PC-9 (cell line): ENCODE measurements around the gene ZFHX3. TPM values are rescaled to one million over a fixed set of nuclear protein-coding genes. Genes with fewer than 3 reads are reported as not detected.

Experiments
- BruUV-seq: library from RNA; stranded (reverse); fragments of 400-500 nt; replicated peaks from 2 replicates; lab custom pipeline; 2021; lab: Mats Ljungman, UMichigan
- CTCF ChIA-PET: fragments of 300-600 bp; sonication (Branson Sonifier 250); formaldehyde crosslinking; loops from one replicate; lab custom pipeline; 2022; ENCODE audit warnings: antibody characterized with exemption; lab: Charles Lee
- POLR2A ChIA-PET: fragments of 300-600 bp; sonication (Branson Sonifier 250); formaldehyde crosslinking; loops from one replicate; lab custom pipeline; 2022; ENCODE audit warnings: antibody characterized with exemption; ENCODE audit not compliant: unreplicated experiment; lab: Charles Lee
- DNase-seq, 2 experiments: peaks; one replicate each; pipeline versions ENCODE4 v3.0.0 to v3.0.0-alpha.2; 2015 to 2022; ENCODE audit warnings: mixed read lengths in 1 of 2
- H2AFZ ChIP-seq: fragments of 200-600 bp; sonication (generic); 2 replicates; pipeline ENCODE4 v1.8.1; 2017; ENCODE audit warnings: antibody characterized with exemption
- H3F3A ChIP-seq: fragments of 200-600 bp; sonication (generic); 2 replicates; pipeline ENCODE4 v1.8.1; 2017; ENCODE audit warnings: antibody characterized with exemption, mild to moderate bottlenecking, low read depth; ENCODE audit not compliant: insufficient read depth
- H3K27ac ChIP-seq: fragments of 200-600 bp; sonication (generic); 2 replicates; pipeline ENCODE4 v1.6.1; 2016; ENCODE audit warnings: mixed run types
- H3K27me3 ChIP-seq: fragments of 200-600 bp; sonication (generic); 2 replicates; pipeline ENCODE4 v1.6.1; 2016; ENCODE audit warnings: low read depth, mixed run types; ENCODE audit not compliant: insufficient read depth
- H3K36me3 ChIP-seq: fragments of 200-600 bp; sonication (generic); 2 replicates; pipeline ENCODE4 v1.6.1; 2016; ENCODE audit warnings: low read depth, mixed run types
- H3K4me1 ChIP-seq: fragments of 200-600 bp; sonication (generic); replicated peaks from 2 replicates; pipeline ENCODE4 v1.6.1; 2016; ENCODE audit warnings: mixed run types; ENCODE audit not compliant: insufficient read depth
- H3K4me2 ChIP-seq: fragments of 200-600 bp; sonication (generic); 2 replicates; pipeline ENCODE4 v1.6.1; 2017; ENCODE audit warnings: mixed run types
- H3K4me3 ChIP-seq: fragments of 200-600 bp; sonication (generic); 2 replicates; pipeline ENCODE4 v1.6.1; 2016; ENCODE audit warnings: mixed run types
- H3K79me2 ChIP-seq: fragments of 200-600 bp; sonication (generic); 2 replicates; pipeline ENCODE4 v1.6.1; 2017; ENCODE audit warnings: low read depth, mixed run types
- H3K9me2 ChIP-seq: fragments of 200-600 bp; sonication (generic); 2 replicates; pipeline ENCODE4 v1.8.1; 2017; ENCODE audit warnings: mild to moderate bottlenecking; ENCODE audit not compliant: insufficient read depth
- H3K9me3 ChIP-seq: fragments of 200-600 bp; sonication (generic); 2 replicates; pipeline ENCODE4 v1.8.1; 2016; ENCODE audit warnings: low read depth; ENCODE audit not compliant: insufficient read depth
- H4K20me1 ChIP-seq: fragments of 200-600 bp; sonication (generic); 2 replicates; pipeline ENCODE4 v1.8.1; 2017; ENCODE audit not compliant: insufficient read depth
- CTCF ChIP-seq: fragments of 200-600 bp; sonication (generic); conservative IDR thresholded peaks from 2 replicates; pipeline ENCODE4 v1.6.1; 2017; ENCODE audit warnings: mixed run types, antibody characterized with exemption, mild to moderate bottlenecking, moderate library complexity
- EZH2 ChIP-seq: fragments of 200-600 bp; sonication (generic); IDR thresholded peaks from 2 replicates; pipeline ENCODE4 v1.8.0; 2017; ENCODE audit warnings: antibody characterized with exemption, low read depth
- intact Hi-C: fragments of 100-400 bp; cut with micrococcal nuclease; formaldehyde crosslinking; loops from one replicate; pipeline ENCODE4 v1.10.0; 2022; ENCODE audit not compliant: unreplicated experiment
- total RNA-seq: library from RNA; stranded (reverse); gene quantifications from 2 replicates; pipeline ENCODE4 v1.2.3, GENCODE V29; 2021

Gene ZFHX3
- total RNA-seq, 1 experiment from 2014 or later = 23.1 TPM

GRCh38 chr16:73053038-73053363 lies 5.1 kb upstream of the ZFHX3 start:
- Histone ChIP-seq H3K27ac (peak overlapping the region; percentile 86), H3F3A (peaks cover 52% of the 10 kb centered on the region), H4K20me1 (no peaks in the 10 kb centered on the region), H3K4me3 (peak overlapping the region; percentile 81; the same call in 1 of the 2 replicates), H3K4me2 (peak overlapping the region; percentile 91), H3K27me3 (no peaks in the 10 kb centered on the region), H3K36me3 (no peaks in the 10 kb centered on the region), H3K9me3 (no peaks in the 10 kb centered on the region), H3K4me1 (peaks cover 71% of the 10 kb centered on the region), H3K79me2 (peaks cover 85% of the 10 kb centered on the region), H3K9me2 (no peaks in the 10 kb centered on the region), H2AFZ (peak overlapping the region; percentile 72)
- no TSS peak for BruUV-seq
- intact Hi-C loops = loop anchor here (1.0 to 10.0 kb wide), 3 partner anchors 38 to 388 kb away; no protein-coding TSS in a partner anchor
- TF ChIP-seq CTCF (no peak), EZH2 (no peak)
- ChIA-PET POLR2A (interaction anchor here (0.6 to 0.8 kb wide), 3 partner anchors 29 to 221 kb away, joined by 3 to 6 read pairs (median 3); no protein-coding TSS in a partner anchor), CTCF (interaction anchor here (0.7 kb wide), 1 partner anchor 58 kb away, joined by 3 read pairs; no protein-coding TSS in a partner anchor)
- DNase-seq = no peak

GRCh38 chr16:73052576-73052975 lies 4.6 kb upstream of the ZFHX3 start:
- ChIA-PET POLR2A (interaction anchor here (0.6 kb wide), 2 partner anchors 30 to 220 kb away, joined by 3 read pairs; no protein-coding TSS in a partner anchor), CTCF (interaction anchor here (0.7 kb wide), 1 partner anchor 57 kb away, joined by 3 read pairs; no protein-coding TSS in a partner anchor)
- Histone ChIP-seq H4K20me1 (no peaks in the 10 kb centered on the region), H3K27me3 (no peaks in the 10 kb centered on the region), H3F3A (peaks cover 56% of the 10 kb centered on the region), H3K4me2 (peak overlapping the region; percentile 91; the same call in 1 of the 2 replicates), H3K9me3 (no peaks in the 10 kb centered on the region), H2AFZ (no peak overlapping the region), H3K27ac (peak overlapping the region; percentile 86; the same call in 1 of the 2 replicates), H3K4me3 (no peak overlapping the region), H3K36me3 (no peaks in the 10 kb centered on the region), H3K4me1 (peaks cover 71% of the 10 kb centered on the region), H3K9me2 (no peaks in the 10 kb centered on the region), H3K79me2 (peaks cover 85% of the 10 kb centered on the region)
- intact Hi-C loops = loop anchor here (2.0 to 10.0 kb wide), 2 partner anchors 124 to 388 kb away; no protein-coding TSS in a partner anchor
- no peak for DNase-seq
- no TSS peak for BruUV-seq
- TF ChIP-seq CTCF = no peak
- TF ChIP-seq EZH2 = no peak

GRCh38 chr16:73051961-73052360 lies 4.0 kb upstream of the ZFHX3 start:
- intact Hi-C loops = loop anchor here (2.0 to 10.0 kb wide), 2 partner anchors 125 to 387 kb away; no protein-coding TSS in a partner anchor
- Histone ChIP-seq H3F3A (peaks cover 57% of the 10 kb centered on the region), H3K4me3 (no peak overlapping the region), H3K79me2 (peaks cover 82% of the 10 kb centered on the region), H3K27me3 (no peaks in the 10 kb centered on the region), H3K27ac (no peak overlapping the region), H3K4me2 (no peak overlapping the region), H3K4me1 (peaks cover 68% of the 10 kb centered on the region), H3K9me3 (no peaks in the 10 kb centered on the region), H3K9me2 (no peaks in the 10 kb centered on the region), H2AFZ (no peak overlapping the region), H4K20me1 (no peaks in the 10 kb centered on the region), H3K36me3 (no peaks in the 10 kb centered on the region)
- TF ChIP-seq CTCF (no peak), EZH2 (no peak)
- CTCF ChIA-PET = interaction anchor here (0.6 kb wide), 2 partner anchors 19 to 61 kb away, joined by 3 to 5 read pairs; no protein-coding TSS in a partner anchor
- POLR2A ChIA-PET = no interaction called here
- DNase-seq = no peak
- no TSS peak for BruUV-seq
